Glomerular endothelial cell (primary cell): ENCODE data around the gene KRT3. TPM values are rescaled to one million over a fixed set of nuclear protein-coding genes. Genes with fewer than 3 reads are reported as not detected.

Source experiments
- DNase-seq: peaks from one replicate; pipeline ENCODE4 v3.0.0-alpha.2; 2011; ENCODE audit warnings: low read depth, low spot score; ENCODE audit errors: extremely low read depth
- total RNA-seq: library from RNA; depleted of rRNA; stranded (reverse); fragments of >200 nt; gene quantifications from 2 replicates; pipeline ENCODE4 v1.2.3, GENCODE V29; 2015

Gene KRT3
- 0.18 TPM in 1 of 2 replicates, not detected in the other for total RNA-seq

- DNase-seq: no peak
These were observed at the start of gene KRT3 for GRCh38 chr12:52795694-52796428. TSS of gene KRT3 (minus strand) at chr12:52796117. CDS start at chr12:52796042, 75 bp downstream.

DNA sequence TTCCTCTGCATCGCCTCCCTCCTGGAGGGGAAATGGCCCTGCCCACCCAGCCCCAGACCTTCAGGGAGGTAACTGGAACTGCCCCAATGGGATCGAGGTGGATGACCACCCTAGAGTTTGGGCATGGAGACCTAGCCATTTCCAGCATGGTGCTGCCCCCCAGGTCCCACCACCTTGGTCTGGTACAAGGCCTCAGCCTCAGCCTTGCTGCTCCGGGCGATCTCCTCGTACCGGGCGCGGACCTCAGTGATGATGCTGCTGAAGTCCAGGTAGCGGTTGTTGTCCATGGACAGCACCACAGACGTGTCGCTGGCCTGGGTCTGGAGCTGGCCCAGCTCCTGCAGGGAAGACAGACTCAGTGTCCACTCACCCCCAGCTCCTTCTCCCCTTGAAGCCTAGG, 48.5 kb upstream of the KRT3 start:
- no peak for DNase-seq

- DNase-seq: no peak
These were observed 43.7 kb upstream of the KRT3 start for GRCh38 chr12:52839436-52840105.

DNA sequence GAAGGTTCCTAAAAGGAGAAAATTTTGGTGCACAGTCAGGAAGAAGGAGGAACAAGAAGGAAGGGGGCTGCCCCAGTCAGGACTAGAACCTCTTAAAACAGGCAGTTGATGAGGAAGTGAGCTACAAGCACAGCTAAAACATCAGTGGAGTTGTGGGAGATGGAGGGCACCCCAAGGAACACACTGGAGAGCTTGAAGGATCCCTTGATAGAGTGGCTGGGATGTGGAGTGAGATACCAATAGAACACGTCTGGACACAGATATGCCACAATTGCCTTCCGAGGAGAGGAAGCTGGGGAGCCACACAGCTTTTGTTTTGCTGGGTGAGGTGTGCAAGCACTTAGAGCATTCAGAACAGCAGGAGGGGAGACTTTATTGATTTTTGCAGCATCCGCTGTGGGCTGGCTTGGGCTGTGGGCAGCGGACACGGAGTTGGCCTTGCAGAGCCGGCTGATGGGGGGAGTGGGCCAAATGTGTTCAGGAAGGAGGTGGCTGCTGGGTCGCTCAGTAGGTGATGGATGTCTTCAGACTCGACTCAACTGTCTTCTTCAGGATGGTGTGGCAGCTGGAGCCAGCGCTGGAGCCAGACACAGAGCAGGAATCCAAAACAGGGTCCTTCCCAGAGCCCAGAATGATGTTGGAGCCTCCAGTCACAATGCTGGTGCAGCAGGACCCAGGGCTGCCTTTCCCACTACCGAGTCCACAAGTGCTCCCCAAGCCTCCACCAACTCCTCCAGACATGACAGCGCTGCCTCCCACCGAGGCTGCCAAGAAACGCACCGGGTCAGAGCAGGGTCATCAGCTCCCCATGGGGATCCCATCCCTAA, 42.9 kb upstream of the KRT3 start:
- no peak for DNase-seq

DNA sequence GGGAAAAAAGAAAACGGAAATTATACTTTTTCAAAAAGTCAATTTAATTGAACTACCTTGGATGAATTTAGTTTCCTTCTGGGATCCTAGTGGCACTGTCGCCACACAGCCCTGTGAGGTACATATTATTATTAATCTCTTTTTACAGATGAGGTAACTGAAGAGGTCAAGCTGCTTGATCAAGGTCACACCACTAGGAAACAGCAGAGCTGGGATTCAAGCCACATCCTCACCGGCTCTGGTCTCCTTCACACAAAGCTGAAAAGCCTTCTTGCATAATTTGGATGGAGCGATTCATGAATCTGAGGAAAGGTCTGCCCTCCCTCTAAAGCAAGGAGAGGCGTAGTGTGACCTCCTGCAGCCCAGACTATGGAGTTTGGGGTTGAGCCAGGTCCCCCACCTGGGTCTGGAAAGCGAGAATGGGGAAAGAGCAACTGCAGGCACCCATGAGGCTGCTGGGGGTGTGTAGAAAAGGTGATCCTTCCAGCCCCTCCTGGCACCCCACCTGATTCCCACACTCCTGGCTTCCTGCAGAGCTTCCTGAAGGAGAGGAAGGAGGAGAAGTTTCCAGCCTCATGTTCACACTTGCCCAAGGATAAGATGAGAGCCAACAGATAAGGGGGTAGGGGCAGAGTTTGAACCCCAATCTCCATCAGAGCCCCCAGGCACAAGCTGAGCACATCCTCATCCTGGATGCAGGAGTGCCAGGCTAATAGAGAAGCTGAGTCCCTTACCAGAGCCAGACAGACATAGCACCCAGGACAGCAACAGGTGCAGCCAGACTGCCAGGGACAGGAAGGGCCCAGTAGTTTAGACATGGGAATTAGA, 42.1 kb upstream of the KRT3 start:
- DNase-seq: no peak

- DNase-seq: no peak
These were observed 41.5 kb upstream of the KRT3 start for GRCh38 chr12:52837413-52837741.

DNA sequence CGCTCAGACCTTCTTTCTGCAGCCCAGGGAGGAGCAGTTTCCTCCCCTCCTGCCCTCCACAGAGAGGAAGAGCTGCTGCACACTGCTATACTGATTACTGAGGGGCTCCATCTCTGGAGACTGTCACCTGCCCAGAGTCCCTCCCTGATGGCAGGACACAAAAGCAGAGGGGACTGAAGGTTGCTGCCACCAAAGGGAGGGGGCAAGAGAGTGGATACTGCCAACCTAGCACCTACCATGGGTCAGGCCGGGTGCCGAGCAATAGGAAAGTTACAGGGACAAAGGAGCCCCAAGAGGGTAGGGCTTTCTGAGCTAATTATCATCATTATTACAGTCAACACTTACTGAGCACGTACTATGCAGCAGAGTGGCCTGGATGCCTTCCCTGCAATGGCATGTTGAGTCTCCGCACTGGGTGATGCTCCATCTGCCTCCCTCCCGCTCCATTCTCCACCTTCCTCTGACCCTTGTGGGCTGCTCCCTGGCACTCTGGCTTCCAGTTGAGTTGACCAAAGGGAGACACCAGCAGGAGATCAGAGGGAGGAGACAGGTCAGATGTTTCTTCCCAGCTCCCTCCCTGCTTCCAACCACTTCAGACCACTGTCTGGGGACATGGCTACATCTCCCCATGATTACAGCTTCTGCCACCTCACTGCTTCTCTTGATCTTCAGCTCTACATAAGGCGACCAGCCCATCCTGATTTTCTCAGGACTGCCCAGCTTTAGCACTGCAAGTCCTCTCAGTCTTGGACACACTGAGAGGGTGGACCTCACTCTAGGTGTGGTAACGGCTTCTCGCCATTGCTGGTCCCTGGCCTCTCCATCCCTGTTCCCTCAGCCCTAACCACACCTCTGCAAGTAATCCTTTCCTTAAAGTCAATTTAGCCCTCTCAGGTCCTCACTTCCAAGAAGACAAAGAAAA, 40.8 kb upstream of the KRT3 start:
- no peak for DNase-seq

- DNase-seq: no peak
These were observed 40.1 kb upstream of the KRT3 start for GRCh38 chr12:52836042-52836466.

DNA sequence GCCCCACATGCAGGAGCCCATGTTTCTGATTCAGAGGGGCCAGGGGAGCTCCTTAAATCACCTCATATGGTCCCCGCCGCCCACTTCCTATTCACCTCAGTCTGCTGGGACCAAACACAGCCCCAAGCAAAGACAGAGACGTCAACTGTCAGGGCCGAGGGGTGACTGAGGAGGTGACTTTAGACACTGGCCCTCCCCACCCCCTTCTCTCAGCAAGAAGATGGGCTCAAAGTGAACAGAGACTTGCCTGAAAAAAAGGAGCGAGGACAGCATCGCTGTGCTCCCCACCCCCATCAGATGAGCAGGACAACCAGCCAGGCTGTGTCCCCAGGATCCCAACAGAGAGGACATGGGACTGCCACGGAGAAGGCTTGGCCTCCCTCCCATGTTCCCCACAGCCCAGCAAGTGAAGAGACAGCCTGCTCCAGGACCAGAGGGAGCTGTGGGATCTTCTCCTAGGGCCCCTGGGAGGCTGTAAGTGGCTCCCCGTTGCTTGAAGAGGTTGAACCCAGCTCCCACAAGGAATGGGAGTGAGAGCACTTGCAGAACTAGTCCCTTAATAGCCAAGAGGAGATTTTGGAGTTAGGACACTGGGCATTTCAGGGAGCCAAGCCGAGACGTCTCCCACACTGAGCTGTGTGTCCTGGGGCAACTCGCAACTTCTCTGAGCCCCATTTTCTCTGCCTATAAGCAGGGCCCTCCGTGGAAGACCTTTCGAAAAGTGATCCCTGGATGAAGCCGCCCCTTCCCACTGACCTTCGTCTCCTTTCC, 39.5 kb upstream of the KRT3 start:
- no peak for DNase-seq

GRCh38 chr12:52834727-52835001, 38.7 kb upstream of the KRT3 start:
- no peak for DNase-seq

GRCh38 chr12:52833922-52834726, 38.2 kb upstream of the KRT3 start, which contains the start of gene KRT79:
TSS of gene KRT79 (minus strand) at chr12:52834311. CDS start at chr12:52834260, 51 bp downstream.
- no peak for DNase-seq

- no peak for DNase-seq
These were observed 37.3 kb upstream of the KRT3 start for GRCh38 chr12:52832985-52833905.

DNA sequence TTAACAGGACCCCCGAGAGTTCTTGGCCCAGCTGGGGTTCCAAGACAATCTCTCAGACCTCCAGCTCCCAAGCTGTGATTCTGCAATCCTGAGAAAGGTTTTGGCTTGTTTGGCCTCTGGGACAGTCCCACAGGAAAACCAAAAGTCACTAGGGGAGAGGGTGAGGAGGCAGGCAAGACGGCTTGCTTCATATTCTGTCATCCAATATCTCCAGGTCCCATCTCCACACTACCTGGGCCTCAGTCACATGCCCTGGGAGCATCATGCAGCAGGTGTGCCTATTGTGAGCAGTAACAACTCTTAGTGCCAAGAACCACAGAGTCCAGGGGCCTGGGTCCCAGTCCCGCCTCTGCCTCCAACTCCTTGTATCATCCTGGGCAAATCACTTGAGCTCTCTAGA, 36.5 kb upstream of the KRT3 start:
- DNase-seq: no peak

GRCh38 chr12:52831251-52831650, 35.3 kb upstream of the KRT3 start:
- DNase-seq: no peak

GRCh38 chr12:52829986-52830770, 34.3 kb upstream of the KRT3 start:
- DNase-seq: no peak

DNA sequence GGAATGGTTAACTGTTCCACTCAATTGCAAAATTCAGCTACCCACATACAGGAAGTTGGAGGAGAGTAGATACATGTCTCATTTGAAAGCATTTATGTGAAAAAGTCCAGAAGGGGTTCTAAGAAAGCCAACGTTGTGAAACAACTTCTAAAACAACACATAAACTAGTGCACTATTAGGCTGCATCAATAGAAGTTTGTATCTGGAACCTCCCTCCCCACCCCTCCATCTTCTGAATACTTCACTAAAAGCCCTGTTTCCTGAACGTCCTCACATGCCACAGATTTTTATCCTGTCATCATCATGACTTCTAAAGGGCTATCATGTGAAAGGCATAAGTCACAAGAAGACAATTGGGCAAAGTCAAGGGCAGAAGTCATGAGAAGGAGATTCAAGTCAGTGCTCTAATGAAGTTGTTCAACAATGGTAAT, 32.7 kb upstream of the KRT3 start:
- DNase-seq: no peak
